GM18507 (cell line): ENCODE measurements around the gene TTC23L.

ENCODE experiments used
- DNase-seq: peaks from one replicate; pipeline ENCODE4 v3.0.0; 2011; ENCODE audit warnings: low read depth; ENCODE audit not compliant: insufficient read length; ENCODE audit errors: extremely low spot score
- FAIRE-seq: peaks from 2 replicates; lab custom pipeline; 2011; peaks lifted over from hg19 to GRCh38; lab: Jason Lieb, UNC

Gene TTC23L

DNA sequence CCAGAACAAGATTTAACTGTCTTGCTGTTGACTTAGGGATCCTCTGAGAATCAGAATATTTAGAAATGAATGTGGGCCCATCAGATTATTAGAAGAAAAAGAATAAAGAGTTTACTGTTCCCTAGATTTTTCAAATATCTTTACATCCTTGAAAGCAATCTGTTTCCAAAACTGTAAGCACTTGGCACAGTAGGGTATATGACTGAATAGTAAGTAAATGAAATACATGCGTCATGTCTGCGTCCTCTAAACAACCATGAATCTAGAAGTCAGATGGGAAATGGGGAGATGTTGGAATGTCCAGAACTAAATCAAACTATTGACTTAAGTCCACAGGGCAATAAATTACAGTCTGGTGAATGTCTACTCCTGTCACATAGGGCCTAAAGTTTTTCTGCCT lies 26.1 kb downstream of the TTC23L start:
- DNase-seq (no peak), FAIRE-seq (no peak)

DNA sequence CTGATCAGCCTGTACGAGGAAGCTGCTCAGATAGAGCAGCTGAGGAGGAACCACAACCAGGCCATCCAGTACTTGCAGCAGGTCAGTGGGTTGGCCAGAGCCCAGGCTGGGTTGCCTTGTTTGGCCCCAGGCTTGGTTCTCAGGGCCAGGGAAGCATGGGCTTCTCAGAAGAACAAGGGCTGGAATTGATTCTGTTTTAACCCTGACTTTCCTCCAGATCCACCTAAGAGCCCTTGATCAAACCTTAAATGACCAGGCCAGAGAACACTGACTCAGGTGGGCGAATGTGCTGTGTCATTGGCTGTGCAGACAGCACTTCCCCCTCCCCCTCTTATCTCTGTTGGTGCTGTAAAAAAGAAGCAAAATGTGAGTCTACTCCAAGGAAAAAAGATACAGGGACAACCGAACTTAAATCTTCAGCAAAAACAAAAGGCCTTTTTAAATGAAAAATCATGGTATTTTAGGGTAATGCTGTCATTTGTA lies 28.1 kb downstream of the TTC23L start:
- FAIRE-seq (no peak), DNase-seq (no peak)

DNA sequence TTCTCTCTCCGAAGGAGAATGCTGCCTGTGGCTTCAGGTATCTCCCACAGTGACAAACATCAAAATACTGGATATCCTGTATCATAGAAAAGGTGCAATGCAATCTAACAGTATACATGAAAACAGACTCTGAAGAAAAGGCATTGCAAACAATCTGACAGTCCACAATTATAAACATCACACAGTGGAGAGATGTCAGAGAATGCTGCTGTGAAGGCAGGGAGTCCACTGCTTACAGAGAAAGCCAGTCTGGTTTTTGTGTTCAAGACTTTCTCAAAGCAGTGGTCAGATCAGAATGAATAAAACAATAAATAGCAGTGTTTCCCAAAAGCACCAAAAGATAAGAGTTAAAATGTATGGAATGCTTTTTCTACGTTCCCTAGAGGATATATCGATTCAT lies 28.7 kb downstream of the TTC23L start:
- DNase-seq = no peak
- no peak for FAIRE-seq

DNA sequence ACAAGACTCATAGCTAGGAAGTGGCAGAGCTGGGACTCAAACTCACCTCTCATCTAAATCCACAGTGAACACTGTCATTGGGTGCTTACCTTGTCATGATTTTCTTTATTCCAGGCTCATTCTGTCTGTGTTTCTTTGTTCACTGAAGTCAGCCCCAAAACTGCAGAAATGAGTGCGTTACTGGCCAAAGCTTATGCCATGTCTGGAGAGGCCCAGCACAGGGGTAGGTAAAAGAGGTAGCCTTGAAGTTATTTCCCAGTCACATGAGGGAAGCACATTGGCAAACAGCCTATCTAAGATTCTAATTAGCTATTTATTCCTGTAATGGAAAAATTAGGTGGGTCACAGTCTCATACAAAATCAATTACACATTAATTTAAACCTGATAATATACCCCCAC lies 29.8 kb downstream of the TTC23L start:
- no peak for FAIRE-seq
- DNase-seq = no peak

DNA sequence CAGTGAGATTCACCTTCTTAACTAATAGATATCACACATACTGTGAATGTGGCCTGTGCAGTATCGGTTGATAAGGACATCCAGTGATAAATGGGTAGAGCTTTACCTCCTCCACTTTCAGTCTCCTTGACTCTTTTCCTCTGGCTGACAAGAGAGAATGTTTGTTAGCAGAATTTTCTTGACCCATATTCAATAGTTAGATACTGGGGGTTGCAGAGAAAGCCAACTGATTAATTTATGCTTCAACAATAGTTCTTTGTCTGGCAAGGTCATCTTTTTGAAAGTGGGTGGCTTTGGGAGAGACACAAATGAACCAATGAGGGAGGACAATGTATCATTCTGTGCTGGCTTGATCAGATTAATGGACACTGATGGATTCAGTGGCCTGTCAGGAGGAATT lies 30.3 kb downstream of the TTC23L start:
- DNase-seq (no peak), FAIRE-seq (no peak)

DNA sequence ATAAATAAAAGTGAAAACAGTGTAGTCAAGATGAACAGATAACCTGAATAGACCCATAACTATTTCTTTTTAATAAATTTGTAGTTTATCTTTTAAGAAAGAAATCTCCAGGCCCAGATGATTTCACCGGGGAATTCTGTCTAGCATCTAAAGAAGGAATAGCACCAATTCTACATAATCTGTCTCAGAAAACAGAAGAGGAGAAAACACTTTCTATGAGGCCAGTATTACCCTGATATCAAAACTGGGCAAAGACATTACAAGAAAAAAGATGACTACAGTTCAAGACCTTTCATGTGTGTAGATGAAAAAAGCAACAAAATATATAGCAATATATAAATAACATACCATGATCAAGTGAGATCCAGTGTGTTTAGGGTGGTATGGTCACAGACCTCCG lies 31.4 kb downstream of the TTC23L start:
- FAIRE-seq (no peak), DNase-seq (no peak)

DNA sequence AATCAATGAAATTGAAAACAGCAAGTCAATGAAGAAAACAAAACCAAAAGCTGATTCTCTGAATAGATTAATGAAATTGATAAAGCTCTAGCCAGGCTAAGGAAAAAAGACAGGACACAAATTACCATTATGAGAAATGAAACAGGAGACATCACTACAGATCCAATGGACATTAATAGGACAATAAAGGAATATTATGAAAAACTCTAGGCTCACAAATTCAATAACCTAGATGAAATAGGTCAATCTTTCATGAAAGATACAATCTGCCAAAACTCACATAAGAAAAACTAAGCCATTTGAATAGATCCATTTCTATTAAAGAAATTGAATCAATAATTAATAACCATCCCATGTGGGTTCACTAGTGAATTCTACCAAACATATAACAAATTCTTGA lies 37.3 kb downstream of the TTC23L start:
- DNase-seq = no peak
- FAIRE-seq = no peak

DNA sequence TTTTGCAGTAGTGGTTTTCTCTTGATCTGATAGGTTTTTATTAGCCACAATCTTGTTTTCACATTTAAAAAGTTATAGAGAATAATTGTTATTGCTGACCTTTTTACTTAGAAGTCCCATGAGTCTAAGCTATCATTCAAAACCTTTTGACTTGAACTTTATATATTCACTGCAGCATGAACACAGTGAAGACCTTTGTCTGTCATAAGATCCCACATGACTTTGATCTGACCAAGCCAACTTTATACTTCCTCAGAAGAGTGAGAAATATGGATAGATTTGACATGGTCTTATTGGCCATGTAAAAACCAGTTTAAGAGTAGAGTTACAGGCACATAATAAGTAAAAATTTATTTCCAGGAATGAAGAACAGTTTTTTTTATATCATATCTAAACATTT lies 42.3 kb downstream of the TTC23L start:
- no peak for DNase-seq
- FAIRE-seq = no peak

DNA sequence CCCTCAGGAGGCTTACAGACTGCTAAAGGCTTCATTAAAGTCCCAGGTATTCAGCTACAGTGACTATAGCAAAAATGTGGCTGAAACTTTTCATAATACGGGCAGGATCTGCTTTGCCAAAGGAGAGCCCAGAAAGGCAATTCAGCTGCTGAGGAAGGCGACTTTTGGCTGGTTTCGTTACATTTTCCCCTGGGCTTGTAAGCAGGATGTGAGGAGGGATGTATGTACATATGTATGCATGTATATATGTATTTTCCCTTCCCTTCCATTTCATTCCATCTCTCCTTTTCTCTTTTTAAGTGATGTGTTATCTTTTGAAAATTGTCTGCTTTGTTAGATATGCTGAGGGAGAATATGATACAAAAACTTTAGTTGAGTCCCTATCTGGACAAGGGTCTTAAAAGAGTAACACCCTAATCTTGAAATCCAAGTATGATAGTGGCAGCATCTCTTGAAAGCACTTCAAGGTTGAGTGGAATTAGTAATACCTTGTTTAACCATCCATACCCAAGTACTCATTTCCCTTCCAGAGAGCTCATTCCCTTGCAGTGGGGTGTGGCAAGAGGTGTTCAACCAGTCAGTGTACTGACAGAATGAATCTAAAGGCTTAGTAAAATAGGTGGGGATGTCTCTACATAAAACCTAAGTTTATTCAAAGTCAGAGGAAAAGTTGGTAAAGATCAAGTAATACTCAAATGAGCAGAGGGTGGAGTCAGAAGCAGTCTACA lies 47.6 kb downstream of the TTC23L start:
- DNase-seq (no peak), FAIRE-seq (no peak)

DNA sequence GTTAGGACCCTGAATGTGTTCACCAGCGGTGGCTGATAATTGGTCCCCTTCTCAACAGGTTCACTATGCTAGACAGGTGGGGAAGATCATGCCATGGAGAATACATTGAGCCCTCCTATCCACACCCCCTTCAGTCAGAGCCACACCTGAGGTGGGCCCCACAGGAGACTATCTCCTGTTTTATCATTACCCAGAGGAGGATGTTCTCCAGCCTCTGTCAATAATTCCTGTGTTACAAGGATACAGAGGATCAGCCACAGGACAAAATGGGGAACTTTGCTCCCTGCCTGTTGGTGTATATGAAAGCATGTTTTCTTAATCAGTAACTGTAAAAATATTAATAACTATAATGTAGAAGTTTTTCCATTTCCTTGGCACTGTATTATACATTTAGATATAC lies 50.4 kb downstream of the TTC23L start:
- FAIRE-seq = no peak
- no peak for DNase-seq

DNA sequence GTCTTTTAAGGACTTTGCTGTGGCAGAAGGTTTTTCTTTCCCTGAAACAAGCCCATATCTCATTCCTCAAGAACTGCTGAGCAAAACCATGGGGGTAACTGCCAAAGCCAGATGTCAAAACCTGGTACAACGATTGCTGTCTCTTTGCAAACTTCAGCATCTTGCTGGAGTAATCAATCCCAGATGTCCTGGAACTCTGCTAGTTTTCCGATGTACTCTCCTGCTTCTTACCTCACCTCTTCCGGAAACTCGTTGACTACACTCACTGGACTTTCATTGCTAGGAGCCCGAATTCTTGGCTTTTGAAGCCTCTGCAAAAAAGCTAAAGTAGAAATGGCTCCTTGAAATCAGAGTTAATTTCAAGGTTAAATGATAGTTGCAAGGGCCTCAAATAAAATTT lies 53.0 kb downstream of the TTC23L start:
- FAIRE-seq = no peak
- DNase-seq = no peak

DNA sequence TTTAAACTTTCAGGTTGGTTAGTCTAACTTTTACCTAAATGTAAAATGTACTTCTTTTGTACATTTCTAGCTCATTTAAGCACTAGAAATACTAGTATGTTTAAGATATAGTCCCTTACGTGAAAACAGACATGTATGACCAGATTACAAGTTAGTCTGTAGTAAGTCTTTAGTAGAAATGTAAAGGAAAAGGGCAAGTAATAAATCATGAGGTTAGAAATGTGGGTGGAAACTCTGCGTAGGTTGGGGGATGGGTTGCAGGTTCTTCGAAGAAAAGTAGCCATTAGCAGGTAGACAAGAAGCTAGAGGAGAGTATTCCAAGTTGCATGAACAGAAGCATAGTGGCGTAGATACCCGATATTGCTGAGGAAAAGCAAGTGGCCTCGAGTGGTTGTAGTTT lies 53.5 kb downstream of the TTC23L start:
- DNase-seq (no peak), FAIRE-seq (no peak)

DNA sequence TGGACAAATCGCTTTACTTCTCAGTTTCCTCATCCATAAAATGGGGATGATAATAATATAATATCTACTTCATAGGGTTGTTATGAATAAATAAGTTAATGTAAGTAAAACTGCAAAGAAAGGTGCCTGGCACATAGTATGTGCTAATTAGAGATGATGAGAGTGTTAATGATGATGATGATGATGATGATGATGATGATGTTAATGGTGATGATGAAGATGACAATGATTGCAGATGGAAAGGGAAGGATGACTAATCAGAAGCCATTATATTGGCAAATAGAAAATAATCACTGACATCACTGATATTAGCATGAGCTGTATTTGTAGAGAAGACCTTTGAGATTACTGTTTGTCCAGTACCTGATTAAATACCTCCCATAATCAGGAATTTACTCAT lies 55.8 kb downstream of the TTC23L start:
- DNase-seq (no peak), FAIRE-seq (no peak)

DNA sequence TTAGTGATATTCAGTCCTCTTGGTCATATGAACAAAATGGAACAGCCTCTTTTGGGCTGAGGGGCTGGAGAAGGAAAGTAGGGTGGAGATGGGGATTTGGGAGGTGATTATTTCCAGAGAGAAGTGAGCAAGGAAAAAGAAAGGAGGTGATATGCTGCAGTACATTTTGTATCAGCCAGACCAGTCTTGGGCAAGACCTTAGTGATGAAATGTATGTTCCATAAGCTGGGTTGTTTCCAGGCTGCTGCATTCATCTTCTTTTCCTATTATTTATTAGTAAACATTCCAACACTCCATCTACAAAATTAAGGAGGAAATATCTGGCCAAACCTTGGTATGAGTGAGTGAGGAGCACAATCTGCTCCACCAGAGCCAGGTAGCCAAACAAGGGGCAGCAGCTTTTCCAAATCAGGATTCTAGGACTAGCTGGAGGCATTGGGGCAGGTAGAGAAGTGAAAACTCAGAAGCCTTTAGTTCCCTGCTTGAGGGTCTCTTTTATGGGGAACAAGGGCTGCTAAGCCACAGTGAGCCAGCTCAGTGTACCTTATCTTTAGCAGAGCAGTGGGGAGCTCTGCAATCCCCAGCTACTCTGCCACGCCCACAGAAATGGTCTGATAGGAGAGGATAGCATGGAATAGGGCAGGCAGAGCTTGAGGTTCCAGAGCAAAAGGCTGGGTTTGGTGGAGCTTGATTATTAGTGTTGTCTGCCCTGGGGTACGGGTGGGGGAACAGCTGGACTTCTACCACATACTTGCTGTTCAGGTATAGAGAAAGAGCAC lies 56.9 kb downstream of the TTC23L start:
- DNase-seq (no peak), FAIRE-seq (no peak)

DNA sequence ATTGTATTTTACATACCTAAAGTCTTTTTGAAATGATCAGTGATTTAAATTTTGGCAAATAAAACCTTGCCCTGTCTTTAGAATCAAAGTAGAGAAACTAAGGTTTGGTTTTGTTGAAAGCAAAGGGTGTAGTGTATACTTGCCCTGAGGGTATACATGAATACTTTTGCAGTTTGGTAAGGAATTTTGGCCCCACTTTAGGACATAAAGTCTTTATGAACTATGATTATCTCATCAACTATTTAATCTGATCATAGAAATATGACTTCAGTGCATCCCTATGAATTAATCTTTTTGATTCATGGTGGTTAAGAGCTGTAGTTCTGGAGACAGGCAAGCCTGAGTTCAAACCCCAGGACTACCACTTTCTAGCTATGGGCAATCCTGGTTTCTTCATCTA lies 58.7 kb downstream of the TTC23L start:
- FAIRE-seq (no peak), DNase-seq (no peak)

DNA sequence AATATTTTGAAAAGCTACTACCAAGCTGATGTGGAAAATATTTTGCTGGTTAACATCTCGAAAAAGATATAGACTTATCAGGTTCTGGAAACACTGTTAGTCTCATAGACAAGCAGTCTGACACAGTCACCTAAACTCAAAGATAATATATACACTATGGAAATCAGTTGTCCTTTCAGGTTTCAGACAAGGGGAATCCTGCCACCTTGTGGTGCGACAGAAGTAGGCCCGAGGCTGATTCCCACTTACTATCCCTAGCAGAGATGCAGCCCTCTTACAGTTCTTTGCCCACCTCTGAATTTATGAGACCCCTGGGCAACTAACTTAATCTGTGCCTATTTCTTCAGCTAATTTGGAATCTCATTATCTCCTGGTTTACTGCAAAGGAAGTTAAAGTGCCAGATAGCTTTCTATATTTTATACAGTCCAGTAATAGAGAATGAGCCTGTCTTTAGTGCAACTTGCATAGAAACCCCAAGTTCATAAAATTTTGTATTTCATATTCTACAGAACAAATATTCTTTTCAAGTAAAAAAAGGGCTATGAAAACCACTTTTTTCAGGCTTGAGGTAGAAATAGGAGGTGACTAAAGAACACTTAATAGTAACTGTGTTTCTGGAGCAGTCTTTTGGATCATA lies 59.4 kb downstream of the TTC23L start:
- FAIRE-seq = peak; percentile 83

DNA sequence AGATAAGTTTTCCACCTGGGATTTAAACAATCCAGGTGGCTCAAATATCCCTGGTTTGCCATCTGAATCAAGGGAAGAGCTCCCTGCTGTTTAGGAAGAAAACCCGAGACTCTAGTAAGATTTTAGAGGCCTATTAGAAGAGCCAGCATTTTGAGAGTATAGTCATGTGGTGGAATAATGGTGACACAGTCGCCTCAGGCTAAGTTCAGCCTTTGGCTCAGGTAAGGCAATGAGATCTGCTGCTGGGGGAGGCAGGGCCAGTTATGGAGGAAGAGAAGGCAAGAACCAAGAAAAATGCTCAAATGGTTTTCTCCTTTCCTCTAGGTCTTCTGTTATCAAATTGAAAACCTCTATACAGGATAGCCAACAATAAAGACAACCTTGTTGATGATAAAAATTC lies 60.1 kb downstream of the TTC23L start:
- DNase-seq (no peak), FAIRE-seq (no peak)

More for the DNA sequence above, 59.4 kb downstream of the TTC23L start:
- peak; percentile 15 for DNase-seq

DNA sequence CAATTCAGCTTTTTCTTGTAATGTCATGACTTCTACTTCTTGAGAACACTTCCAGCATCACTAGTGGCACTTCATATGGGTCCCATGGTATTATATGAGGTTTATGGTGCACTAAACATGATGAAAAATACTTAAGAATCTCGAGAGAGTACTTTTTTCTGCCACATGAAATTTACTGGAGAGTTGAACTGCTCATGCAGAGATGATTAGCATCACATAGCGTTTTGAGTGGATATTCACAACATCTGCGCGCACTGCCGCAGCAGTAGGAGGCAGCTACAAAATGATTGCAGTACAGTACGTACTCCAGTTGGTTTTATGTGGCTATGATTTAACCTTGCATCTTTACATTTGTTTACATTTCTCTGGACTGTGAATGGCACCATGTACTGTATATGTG lies 61.7 kb downstream of the TTC23L start:
- no peak for DNase-seq
- FAIRE-seq = no peak

DNA sequence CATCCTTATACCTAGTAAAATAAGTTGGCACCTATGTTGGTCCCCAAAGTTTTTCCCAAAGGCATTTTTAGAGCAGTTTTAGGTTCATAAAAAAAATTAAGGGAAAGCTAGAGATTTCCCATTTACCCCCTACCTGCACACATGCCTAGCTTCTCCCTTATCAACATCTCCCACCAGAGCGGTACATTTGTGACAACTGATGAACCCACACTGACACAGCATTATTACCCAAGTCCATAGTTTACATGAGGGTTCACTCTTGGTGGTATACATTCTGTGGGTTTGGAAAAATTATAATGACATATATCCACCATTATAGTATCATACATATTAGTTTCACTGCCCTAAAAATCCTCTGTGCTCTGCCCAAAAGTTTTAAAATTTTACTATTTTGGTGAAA lies 64.3 kb downstream of the TTC23L start:
- no peak for DNase-seq
- no peak for FAIRE-seq

DNA sequence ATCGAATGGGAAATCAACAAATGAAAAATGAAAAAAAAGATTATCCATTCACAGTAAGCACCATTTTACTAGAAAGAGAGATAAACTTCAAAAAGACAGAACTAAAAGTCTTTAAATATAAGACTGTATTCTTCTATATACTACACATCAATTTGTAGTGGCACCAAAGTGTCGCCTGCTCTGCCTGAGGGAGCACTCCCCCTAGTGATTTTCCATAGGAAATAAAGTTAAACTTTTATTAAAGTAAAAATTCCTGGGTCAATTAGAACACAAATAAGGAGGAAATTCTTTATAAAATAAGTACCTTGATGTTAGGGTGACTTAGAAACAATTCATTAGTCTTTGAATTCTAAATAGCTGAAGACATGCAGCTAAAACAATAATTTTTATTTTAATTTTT lies 66.6 kb downstream of the TTC23L start:
- DNase-seq (no peak), FAIRE-seq (no peak)

DNA sequence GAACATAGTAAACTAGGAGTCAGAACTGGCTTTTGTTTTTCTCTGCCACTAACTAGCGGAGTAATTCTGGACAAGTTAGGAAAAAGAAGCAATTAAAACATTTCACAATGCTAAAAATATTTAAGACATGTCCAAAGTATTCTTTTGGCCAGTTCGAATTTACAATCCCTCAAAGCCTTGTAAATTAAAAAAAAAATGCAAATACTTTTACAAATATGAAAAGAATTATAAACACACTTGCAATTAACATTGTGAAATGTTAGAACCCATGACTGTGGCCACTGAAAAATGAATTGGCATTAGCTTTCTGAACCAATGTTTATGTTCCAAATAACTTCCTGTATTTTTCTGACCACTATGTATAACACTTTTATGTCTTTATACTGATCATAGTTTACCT lies 74.1 kb downstream of the TTC23L start:
- no peak for FAIRE-seq
- no peak for DNase-seq
